Hepatocyte (in vitro differentiated cells): ENCODE data around the gene CPED1. TPM values are rescaled to one million over a fixed set of nuclear protein-coding genes. Genes with fewer than 3 reads are reported as not detected.

ENCODE experiments used
- DNase-seq: peaks from one replicate; pipeline ENCODE4 v3.0.0-alpha.2; 2016; ENCODE audit warnings: low spot score
- H2AFZ ChIP-seq: fragments of 200-600 bp; sonication (generic); 2 replicates; pipeline ENCODE4 v1.6.0; 2016; ENCODE audit warnings: antibody characterized with exemption, mild to moderate bottlenecking
- H3K27ac ChIP-seq: fragments of 200-600 bp; sonication (generic); 2 replicates; pipeline ENCODE4 v1.5.1; 2016; ENCODE audit warnings: mild to moderate bottlenecking
- H3K27me3 ChIP-seq: fragments of 200-600 bp; sonication (generic); 2 replicates; pipeline ENCODE4 v1.6.1; 2016
- H3K36me3 ChIP-seq: fragments of 200-600 bp; sonication (generic); replicated peaks from 2 replicates; pipeline ENCODE4 v1.5.1; 2016; ENCODE audit warnings: low read depth; ENCODE audit not compliant: insufficient read depth
- H3K4me1 ChIP-seq: fragments of 200-600 bp; sonication (generic); 2 replicates; pipeline ENCODE4 v1.5.1; 2016; ENCODE audit warnings: mild to moderate bottlenecking, moderate library complexity; ENCODE audit not compliant: insufficient read depth
- H3K4me2 ChIP-seq: fragments of 200-600 bp; sonication (generic); 2 replicates; pipeline ENCODE4 v1.6.0; 2016
- H3K4me3 ChIP-seq: fragments of 200-600 bp; sonication (generic); 2 replicates; pipeline ENCODE4 v1.5.1; 2016; ENCODE audit warnings: mild to moderate bottlenecking
- H3K79me2 ChIP-seq: fragments of 200-600 bp; sonication (generic); 2 replicates; pipeline ENCODE4 v1.6.0; 2017; ENCODE audit warnings: mild to moderate bottlenecking
- H3K9me2 ChIP-seq: fragments of 200-600 bp; sonication (generic); replicated peaks from 2 replicates; pipeline ENCODE4 v1.6.0; 2017; ENCODE audit warnings: mild to moderate bottlenecking; ENCODE audit not compliant: insufficient read depth
- H3K9me3 ChIP-seq: fragments of 200-600 bp; sonication (generic); 2 replicates; pipeline ENCODE4 v1.5.1; 2016; ENCODE audit warnings: low read depth, mild to moderate bottlenecking
- H4K20me1 ChIP-seq: fragments of 200-600 bp; sonication (generic); 2 replicates; pipeline ENCODE4 v1.6.0; 2016; ENCODE audit warnings: mild to moderate bottlenecking; ENCODE audit not compliant: insufficient read depth, poor library complexity, severe bottlenecking
- CTCF ChIP-seq: fragments of 200-600 bp; sonication (generic); IDR thresholded peaks from 2 replicates; pipeline ENCODE4 v1.5.1; 2016; ENCODE audit warnings: antibody characterized with exemption, mild to moderate bottlenecking; ENCODE audit not compliant: poor library complexity
- EZH2 ChIP-seq: fragments of 200-600 bp; sonication (generic); IDR thresholded peaks from 2 replicates; pipeline ENCODE4 v1.6.1; 2016; ENCODE audit warnings: antibody characterized with exemption, mild to moderate bottlenecking, borderline replicate concordance
- EZH2phosphoT487 ChIP-seq: fragments of 200-600 bp; sonication (generic); IDR thresholded peaks from one replicate; pipeline ENCODE4 v1.6.1; 2018; ENCODE audit warnings: antibody characterized with exemption, mild to moderate bottlenecking, low read depth, moderate library complexity; ENCODE audit not compliant: unreplicated experiment, severe bottlenecking
- WGBS: methylation state at CpG from one replicate; pipeline ENCODE4 v1.1.6; 2016; ENCODE audit warnings: low lambda C conversion rate; ENCODE audit errors: missing lambda C conversion rate; 5-methylcytosine and 5-hydroxymethylcytosine counted together
- polyA plus RNA-seq: library from polyadenylated mRNA; unstranded; fragments of >200 nt; fragmentation: Nextera tagmentation; extraction: Ambion mirVana; gene quantifications from 2 replicates; pipeline ENCODE4 v1.2.1, GENCODE V29; 2016
- total RNA-seq: library from RNA; depleted of rRNA; stranded (reverse); fragments of >200 nt; gene quantifications from 2 replicates; pipeline ENCODE4 v1.2.3, GENCODE V29; 2014

CPED1 gene
- total and polyA plus RNA-seq, 2 experiments from 2014 or later, result 10.1 to 30.5 TPM

GRCh38 chr7:121048195-121048594, 59.7 kb downstream of the CPED1 start:
- TF ChIP-seq EZH2phosphoT487 (no peak), CTCF (no peak), EZH2 (no peak)
- no peaks in the 10 kb centered on the region for H3K4me1 ChIP-seq
- no peak overlapping the region for H3K4me3 ChIP-seq
- no peak overlapping the region for H3K4me2 ChIP-seq
- H3K27me3 ChIP-seq, result no peaks in the 10 kb centered on the region
- H3K79me2 ChIP-seq, result no peaks in the 10 kb centered on the region
- no peak for DNase-seq
- no peak overlapping the region for H2AFZ ChIP-seq
- no peak overlapping the region for H3K27ac ChIP-seq
- H3K9me3 ChIP-seq, result no peaks in the 10 kb centered on the region
- H4K20me1 ChIP-seq, result no peaks in the 10 kb centered on the region
- H3K36me3 ChIP-seq, result no peaks in the 10 kb centered on the region
- no peaks in the 10 kb centered on the region for H3K9me2 ChIP-seq
- 68% methylated on average over 4 of the region's 4 CpGs for whole genome bisulfite sequencing

- no peaks in the 10 kb centered on the region for H3K79me2 ChIP-seq
- no peaks in the 10 kb centered on the region for H3K9me2 ChIP-seq
- no peaks in the 10 kb centered on the region for H3K36me3 ChIP-seq
- H3K27ac ChIP-seq, result no peak overlapping the region
- H3K4me1 ChIP-seq, result no peaks in the 10 kb centered on the region
- H3K27me3 ChIP-seq, result no peaks in the 10 kb centered on the region
- TF ChIP-seq CTCF (no peak), EZH2 (no peak), EZH2phosphoT487 (no peak)
- H4K20me1 ChIP-seq, result no peaks in the 10 kb centered on the region
- no peak for DNase-seq
- no peak overlapping the region for H2AFZ ChIP-seq
- WGBS, result 71% methylated on average over 3 of the region's 3 CpGs
- H3K9me3 ChIP-seq, result no peaks in the 10 kb centered on the region
- no peak overlapping the region for H3K4me2 ChIP-seq
- H3K4me3 ChIP-seq, result no peak overlapping the region
Measured at GRCh38 chr7:121049028-121049791, 60.7 kb downstream of the CPED1 start.

DNA sequence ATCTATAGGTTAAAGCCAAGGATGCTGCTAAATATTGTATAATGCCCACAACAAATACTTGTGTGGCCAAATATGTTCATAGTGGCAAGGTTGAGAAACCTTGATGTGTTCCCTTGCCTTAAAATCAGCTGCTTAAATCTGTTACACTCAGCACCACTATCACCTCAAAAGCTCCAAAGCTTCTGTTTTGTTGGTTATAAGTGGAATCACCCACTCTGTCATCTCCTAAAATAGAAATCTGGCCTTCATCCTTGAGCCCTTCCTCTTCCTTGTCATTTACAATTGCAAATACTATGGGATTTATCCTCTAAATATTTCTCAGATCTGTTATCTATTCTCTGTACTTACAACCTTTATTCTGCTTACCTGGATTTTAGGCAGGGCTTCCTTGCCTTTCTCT, 61.4 kb downstream of the CPED1 start:
- DNase-seq, result no peak
- no peaks in the 10 kb centered on the region for H3K9me2 ChIP-seq
- H3K4me1 ChIP-seq, result no peaks in the 10 kb centered on the region
- H2AFZ ChIP-seq, result no peak overlapping the region
- TF ChIP-seq EZH2 (no peak), EZH2phosphoT487 (no peak), CTCF (no peak)
- H4K20me1 ChIP-seq, result no peaks in the 10 kb centered on the region
- no peaks in the 10 kb centered on the region for H3K36me3 ChIP-seq
- H3K9me3 ChIP-seq, result no peaks in the 10 kb centered on the region
- H3K4me3 ChIP-seq, result no peak overlapping the region
- no peak overlapping the region for H3K4me2 ChIP-seq
- no peak overlapping the region for H3K27ac ChIP-seq
- no peaks in the 10 kb centered on the region for H3K27me3 ChIP-seq
- no peaks in the 10 kb centered on the region for H3K79me2 ChIP-seq
